ENCODE measurements around the gene ROBO2. TPM values are rescaled to one million over a fixed set of nuclear protein-coding genes. Genes with fewer than 3 reads are reported as not detected.

Gene ROBO2
- total and polyA plus RNA-seq, 2 experiments from 2014 or later, result 1.5 to 7.8 TPM

- no peak overlapping the region for H2AFZ ChIP-seq
- no peak overlapping the region for H3K4me3 ChIP-seq
- Mint-ChIP-seq H3K36me3 (ENCODE audit: low read depth) (no peaks in the 10 kb centered on the region), H3K4me3 (no peak overlapping the region), H3K27ac (no peak overlapping the region), H3K9me3 (no peaks in the 10 kb centered on the region), H3K4me1 (peaks cover 3% of the 10 kb centered on the region; the same call in 2 of the 3 replicates), H3K27me3 (ENCODE audit: insufficient read depth, low read depth, poor library complexity) (peaks cover 1% of the 10 kb centered on the region)
- H3F3A ChIP-seq (replicated peaks; ENCODE audit: low read depth), result no peaks in the 10 kb centered on the region
- H3K9me2 ChIP-seq (ENCODE audit: insufficient read depth), result no peaks in the 10 kb centered on the region
- no peak overlapping the region for H3K27ac ChIP-seq (ENCODE audit: low read depth)
- H4K20me1 ChIP-seq (replicated peaks; ENCODE audit: insufficient read depth), result no peaks in the 10 kb centered on the region
- H3K36me3 ChIP-seq (ENCODE audit: insufficient read depth), result no peaks in the 10 kb centered on the region
- H3K27me3 ChIP-seq (ENCODE audit: insufficient read depth), result no peaks in the 10 kb centered on the region
- ATAC-seq (no peak), DNase-seq (ENCODE audit: low spot score) (no peak)
- H3K4me2 ChIP-seq, result no peak overlapping the region
- TF ChIP-seq ETS1 (IDR thresholded peaks at IDR 0.05), result no peak
- TF ChIP-seq EZH2phosphoT487 (IDR thresholded peaks at IDR 0.05; ENCODE audit: unreplicated experiment), result no peak
- TF ChIP-seq POLR2AphosphoS5 (IDR thresholded peaks at IDR 0.05; ENCODE audit: low read depth), result no peak
- TF ChIP-seq STAT1 (IDR thresholded peaks at IDR 0.05; ENCODE audit: unreplicated experiment), result no peak
- no peak for TF ChIP-seq ZNF462 (CRISPR knock-in tag; IDR thresholded peaks at IDR 0.05)
- TF ChIP-seq EZH2 (IDR thresholded peaks at IDR 0.05; ENCODE audit: low read depth, unreplicated experiment), result no peak
- TF ChIP-seq CTCF (conservative IDR thresholded peaks at IDR 0.05; ENCODE audit: low read depth in 2 of 2), result no peak
- no peak for TF ChIP-seq NANOG (IDR thresholded peaks at IDR 0.05; ENCODE audit: borderline replicate concordance)
- no peak for TF ChIP-seq ZNF331 (CRISPR knock-in tag; IDR thresholded peaks at IDR 0.05; ENCODE audit: low read depth)
- no peak for TF ChIP-seq ZNF114 (CRISPR knock-in tag; IDR thresholded peaks at IDR 0.05)
- no peak for TF ChIP-seq JUNB (IDR thresholded peaks at IDR 0.05; ENCODE audit: unreplicated experiment)
- TF ChIP-seq REST (IDR thresholded peaks at IDR 0.05; ENCODE audit: unreplicated experiment), result no peak
- no peak for TF ChIP-seq CREB1 (CRISPR knock-in tag; IDR thresholded peaks at IDR 0.05; ENCODE audit: low read depth)
- H3K79me2 ChIP-seq (replicated peaks; ENCODE audit: insufficient read depth), result no peaks in the 10 kb centered on the region
- 0 out of 2 replicates have a peak, but pooled peaks cover 4% of the 10 kb centered on the region for H3K4me1 ChIP-seq (ENCODE audit: insufficient read depth)
These were observed 269.6 kb downstream of the ROBO2 start for GRCh38 chr3:77309460-77309859.
